TTC549 (cell line): ENCODE data around the gene POLD2.
"Not testable (repeated sequence)": the region's sequence is repeated elsewhere in the genome, so short reads cannot be mapped to it uniquely, and the experiment has no call there.

Experiments used
- FAIRE-seq: peaks from 2 replicates; lab custom pipeline; 2012; peaks lifted over from hg19 to GRCh38; lab: Jason Lieb, UNC

The POLD2 gene

DNA sequence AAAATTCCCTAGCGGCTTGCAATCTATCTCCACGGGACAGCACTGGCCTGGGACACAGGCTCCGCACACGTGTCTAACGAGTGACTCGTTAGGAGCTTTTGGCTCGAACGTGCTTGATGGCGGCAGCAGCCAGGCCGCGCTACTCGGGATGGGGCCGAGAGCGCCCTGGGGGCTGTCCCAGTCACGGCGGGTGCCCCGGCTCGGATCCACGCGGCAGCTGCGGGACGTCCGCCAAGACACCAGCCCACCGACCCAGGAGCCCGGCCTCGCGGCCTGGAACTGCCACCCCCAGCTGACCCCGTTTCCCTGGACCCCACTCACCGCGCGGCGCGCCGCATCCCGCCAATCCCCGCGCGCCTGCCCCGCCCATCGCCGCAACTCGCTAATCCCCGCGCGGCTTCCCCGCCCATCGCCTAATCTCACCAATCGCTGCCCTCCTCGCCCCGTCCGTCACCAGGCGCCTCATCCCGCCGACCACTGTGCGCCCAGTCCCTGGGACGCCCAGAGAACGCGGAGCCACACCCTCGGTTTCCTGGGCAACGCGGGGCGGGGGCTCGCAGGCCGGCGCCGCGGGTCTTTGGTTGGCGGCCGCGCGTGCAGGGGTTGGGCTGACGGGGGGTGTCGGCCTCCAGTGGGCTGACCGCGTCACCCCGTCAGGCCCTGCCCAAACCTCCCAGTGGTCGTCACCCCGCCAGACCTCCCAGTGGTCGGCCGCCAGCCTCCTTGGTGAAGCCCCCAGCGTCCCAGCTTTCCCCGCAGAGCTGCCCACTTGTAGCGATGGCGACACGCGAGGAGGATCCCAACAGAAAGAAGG is at the start of gene POLD2:
TSS of gene POLD2 (minus strand) at position 359 of the 814 bp plus-strand sequence. CDS start 1,495 bp downstream, outside the sequence.
- peak; percentile 48 for FAIRE-seq

DNA sequence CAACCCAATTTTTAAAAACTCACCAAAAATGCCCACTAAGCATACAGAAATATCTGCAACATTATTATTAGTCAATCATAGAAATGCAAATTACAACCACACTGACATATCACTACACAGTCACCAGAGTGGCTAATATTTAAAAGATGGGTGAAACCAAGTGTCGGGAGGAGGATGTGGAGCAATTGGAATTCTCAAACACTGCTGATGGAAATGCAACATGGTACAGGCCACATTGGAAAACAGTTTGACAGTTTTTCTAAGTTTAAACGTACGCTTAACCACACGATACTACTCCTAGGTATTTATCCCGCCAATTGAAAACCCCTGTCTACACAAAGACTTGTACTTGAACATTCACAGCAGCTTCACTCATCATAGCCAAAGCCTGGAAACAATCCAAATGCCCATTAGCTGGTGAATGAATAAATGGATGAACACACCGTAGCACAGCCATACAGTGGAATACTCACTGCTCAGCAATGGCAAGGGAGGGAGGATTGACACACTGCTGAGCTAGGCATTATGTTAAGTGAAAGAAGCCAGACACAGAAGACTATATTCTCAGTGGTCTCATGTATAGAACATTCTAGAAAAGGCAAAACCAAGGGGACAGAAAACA is 49.6 kb upstream of the POLD2 start:
- FAIRE-seq = no peak

DNA sequence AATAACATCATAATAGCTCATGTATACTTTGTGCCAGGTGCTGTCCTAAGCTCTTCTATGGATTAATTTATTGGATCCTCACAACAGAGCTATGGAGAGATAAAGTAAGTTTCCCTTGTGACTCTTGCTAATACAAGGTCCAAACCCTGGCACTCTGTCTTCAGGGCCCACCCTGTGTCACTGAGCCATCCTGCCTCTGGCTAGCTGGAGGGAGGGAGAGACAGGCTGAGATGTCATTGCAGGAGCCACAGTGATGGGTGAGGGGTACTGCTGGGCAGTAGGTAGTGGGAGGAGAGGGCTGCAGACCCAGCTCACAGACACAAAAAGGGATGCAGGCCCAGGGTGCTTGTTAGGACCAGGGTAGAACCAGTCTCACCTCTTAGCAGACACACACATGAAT is 49.0 kb upstream of the POLD2 start:
- no peak for FAIRE-seq

DNA sequence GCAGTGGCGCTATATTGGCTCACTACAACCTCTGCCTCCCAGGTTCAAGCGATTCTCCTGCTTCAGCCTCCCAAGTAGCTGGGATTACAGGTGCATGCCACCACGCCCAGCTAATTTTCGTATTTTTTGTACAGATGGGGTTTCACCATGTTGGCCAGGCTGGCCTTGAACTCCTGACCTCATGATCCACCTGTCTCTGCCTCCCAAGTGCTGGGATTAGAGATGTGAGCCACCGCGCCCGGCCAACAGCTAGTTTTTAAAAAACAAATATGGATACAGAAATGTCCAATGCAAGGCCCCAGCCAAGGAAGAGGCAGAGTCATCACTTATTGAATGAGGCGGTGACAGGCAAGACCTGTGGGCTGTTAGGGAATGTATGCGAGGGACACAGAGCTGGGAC is 48.6 kb upstream of the POLD2 start:
- FAIRE-seq = not testable (repeated sequence)

DNA sequence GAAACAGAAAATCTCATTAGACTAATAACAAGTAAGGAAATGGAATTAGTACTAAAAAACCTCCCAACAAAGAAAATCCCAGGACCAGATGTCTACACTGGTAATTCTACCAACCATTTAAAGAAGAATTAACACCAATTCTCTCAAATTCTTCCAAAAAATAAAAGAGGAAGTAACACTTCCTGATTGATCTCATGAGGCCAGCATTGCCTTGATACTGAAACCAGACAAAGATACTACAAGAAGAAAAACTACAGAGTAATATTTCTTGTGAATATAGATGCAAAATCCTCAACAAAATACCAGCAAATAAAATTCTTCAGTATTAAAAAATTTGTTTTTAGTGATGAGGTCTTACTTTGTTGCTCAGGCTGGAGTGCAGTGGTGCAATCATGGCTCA is 44.6 kb upstream of the POLD2 start:
- FAIRE-seq = no peak

DNA sequence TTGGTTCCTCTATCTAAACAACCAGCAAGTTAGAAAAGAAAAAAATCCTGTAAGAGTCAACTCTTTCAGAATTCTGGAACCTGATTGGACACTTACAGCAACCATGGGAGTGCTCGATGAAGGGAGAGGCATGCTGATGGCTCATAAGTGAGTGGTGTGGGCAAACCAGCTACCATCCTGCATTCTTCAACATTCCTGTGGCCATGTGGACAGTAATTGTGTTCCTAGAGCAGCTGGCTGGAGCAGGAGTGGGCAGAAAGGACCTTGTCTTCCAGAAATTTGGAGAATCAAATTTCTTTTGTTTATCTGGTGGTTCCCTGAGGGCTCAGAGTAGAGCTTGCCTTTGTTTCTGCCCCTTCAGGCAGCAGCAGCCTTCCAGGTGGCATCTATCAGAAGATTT is 40.2 kb upstream of the POLD2 start:
- FAIRE-seq = no peak

DNA sequence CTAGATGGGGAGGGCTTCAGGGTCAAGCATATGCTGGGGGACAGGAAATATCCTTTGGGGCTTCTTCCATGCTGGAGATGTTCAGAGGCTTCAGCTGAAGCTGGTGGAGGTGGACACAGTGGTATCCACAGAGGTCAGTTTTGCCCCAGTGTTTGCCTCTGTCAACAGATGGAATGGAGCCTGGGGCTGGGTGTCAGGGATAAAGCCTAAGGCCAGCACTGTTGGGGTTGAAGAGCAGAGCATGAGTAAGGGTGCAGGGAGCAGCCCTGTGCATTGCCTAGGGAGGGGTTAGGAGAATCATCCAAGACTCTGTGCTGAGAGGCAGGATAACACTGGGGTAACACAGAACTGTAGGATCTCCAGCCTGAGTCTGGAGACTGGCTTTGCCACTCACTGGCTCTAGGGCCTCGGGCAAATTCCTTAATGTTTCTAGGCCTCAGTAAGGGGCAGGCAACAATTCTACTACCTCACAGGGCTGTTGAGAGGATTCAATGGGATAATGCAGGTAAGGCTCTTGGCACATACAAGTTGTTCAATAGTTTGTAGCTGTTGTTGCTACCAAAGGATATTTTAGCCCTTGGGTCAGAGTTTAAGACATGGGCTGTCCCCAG is 39.5 kb upstream of the POLD2 start:
- no peak for FAIRE-seq

DNA sequence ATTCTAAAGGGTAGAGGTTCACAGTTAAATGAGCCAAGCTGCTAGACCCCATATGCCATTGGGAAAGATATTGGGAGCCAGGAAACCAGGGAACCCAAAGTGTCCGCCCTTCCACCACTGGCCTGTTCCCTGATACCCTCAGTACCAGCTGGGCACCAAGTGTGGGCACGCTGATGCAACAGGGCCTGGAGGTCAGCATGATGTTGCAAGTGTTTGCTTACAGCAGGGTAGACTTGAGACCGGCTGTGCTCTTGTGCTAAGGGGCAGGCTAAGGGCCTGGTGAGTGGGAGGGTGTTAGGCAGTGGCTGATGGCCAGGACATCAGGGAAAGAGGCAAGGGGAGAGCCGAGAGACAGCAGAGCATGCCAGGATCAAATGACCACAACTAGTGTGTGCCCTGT is 38.8 kb upstream of the POLD2 start:
- no peak for FAIRE-seq

DNA sequence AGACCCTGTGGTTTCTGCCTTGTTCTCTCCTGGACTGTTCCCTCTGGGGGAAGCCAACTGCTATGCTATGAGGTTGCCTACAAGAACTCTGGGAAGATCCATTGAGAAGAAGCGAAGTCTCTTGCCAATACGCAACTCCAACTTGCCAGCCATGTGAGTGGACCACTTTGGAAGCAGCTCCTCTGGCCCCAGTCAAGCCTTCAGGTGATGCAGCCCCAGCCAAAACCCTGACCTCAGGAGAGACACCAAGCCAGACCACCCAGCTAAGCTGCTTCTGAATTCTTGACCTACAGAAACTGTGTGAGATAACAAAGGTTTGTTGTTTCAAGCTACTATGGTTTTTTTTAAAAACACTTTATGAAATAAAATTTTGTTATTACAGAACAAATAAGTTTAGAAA is 38.0 kb upstream of the POLD2 start:
- no peak for FAIRE-seq

DNA sequence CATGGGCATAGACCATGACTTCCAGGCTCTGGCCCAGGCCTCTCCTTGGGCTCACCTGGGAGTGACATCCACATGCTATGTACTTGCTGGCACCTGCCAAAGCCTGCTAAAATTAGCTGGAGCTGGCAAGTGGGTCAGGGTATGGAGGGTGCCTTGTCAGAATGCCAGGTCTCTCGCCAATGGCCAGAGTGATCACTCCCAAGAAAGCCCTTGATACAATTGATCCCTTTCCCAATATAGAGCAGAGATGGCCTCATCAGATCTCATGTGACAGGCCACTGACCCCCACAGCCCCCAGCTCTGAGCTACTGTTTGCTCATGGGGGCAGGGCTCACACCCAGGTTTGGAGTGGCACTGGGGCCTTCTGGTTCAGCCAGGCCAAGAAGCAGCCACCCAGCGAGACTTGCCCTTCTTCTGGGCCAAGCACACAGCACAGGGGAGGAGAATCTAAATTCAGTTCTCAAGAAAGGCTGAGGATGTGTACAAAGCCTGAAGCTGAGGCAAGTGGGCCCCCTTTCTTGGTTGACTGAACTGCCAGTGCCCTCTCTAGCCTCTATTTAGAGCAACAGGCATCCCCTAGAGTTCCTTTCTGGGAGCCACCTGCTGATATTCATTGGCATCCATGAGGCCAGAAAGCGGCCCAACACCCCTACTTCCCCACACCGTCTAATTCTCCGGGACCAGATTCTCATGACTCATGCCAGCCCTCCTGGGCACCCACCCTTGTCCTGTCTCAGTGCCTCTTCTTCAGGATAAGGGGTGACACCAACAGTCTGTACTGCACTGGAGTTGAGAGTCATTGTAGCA is 36.7 kb upstream of the POLD2 start:
- FAIRE-seq = no peak

DNA sequence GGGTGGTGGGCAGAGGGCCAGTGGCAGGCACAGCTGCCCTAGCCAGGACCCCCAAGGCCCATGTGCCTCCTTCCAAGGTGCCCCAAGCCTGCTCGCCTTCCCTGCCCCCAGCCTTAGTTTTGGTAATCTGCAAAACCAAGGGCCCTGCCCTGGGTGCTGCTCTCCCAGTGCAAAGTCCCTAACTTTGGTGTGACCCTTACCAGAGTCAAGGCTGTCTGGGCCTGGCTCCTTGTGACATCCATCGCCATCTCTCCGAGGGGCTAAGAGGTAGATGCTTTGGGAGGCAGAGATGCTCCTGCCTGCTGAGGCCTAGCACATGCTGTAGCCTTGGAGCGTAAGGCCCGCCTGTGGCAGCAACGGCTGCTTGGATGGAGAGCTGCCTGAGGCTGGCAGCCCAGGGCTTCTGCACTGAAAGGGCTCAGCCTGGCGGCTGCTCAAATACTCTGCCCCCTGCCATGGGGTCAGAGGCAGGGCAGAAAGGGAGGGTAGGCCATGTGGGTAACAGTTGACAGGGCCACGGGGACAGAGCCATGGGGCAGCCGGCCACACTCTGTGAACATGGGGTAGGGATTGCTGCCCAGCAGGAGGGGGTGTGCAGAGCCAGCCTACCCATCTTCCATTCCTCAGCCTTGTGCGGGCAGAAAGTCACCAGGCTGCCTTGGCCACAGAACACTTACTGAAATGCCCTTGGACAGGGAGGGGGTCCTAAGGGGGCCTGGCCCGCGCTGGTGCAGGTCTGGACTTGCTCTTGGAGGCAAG is 35.7 kb upstream of the POLD2 start:
- FAIRE-seq = no peak

DNA sequence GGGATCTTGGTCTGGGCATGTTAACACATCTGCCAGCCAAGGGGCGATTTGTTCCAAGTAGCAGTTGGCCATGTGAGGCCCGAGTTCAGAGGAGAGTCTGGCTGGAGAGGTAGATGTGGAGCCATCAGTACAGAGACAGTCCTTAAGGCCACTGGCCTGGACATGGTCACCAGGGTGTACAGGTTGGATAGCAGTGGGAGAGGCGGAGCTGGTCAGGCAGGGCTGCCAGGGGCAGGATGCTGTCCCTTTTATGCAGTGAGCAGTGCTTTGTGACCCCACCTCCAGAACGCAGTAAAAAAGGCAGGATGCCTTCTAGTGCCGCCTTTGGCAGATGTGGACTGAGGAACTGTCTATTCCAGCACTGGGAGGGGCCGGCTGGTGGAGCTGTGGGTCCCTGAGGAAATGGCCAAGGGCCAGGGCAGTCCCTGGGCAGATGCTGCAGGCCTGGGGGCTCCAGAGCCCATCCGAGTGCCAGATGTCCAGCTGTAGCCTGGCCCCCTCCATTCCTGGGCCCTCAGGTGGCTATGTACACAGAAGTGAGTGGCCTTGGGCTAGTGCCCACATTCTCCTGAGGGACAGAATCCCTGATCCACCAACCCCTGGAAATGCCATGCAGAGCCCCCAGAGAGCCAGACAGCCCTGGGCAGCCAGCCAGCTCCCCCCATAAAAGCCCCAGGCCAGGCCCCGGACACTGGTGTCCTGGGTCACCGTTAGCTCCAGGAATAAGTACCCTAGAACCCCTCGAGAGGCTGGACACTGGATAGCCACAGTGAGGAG is 34.9 kb upstream of the POLD2 start:
- FAIRE-seq = no peak

DNA sequence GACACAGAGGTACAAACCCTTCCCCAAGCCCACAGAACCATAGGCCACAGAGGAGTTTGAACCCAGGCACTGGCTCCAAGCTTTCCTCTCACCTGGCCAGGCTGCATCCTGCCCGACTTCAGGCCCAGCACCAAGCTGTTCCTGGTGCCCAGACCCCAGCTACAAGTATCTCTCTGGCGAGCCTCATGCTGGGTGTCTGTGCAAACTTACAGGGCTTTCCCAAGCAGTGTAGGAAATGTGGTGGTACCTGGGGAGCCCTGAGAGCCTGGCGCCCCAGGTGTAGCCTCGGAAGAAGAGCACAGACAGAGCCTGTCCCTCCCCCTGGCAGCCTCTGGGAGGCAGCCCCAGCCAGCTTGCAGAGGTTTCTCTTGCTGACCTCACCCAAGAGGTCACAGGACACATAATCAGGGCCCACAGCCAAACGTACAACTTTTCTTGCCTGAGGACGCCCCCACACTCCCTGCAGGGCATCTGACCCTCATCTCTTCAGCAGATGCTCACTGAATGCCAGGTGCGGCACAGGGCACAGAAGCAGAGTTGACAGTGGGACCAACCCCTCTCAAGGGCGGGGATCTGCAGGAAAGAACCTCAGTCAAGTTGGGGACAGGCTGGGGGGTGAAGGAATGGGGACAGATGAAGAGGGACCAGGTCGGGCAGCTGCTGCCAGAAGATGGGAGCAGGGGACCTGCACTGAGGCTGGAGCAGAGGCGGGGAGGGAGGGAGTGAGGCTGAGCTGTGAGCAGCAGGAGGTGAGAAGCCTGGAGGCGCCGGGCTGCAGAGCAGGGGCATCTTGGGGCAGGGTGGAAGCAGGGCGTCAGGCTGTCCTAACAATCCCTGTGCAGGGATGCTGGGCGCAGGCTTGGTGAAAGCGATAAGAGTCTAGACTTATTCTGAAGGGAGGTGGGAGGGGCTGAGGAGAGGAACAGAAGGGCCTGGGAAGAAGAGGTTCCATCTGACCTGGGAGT is 34.0 kb upstream of the POLD2 start:
- FAIRE-seq = no peak

DNA sequence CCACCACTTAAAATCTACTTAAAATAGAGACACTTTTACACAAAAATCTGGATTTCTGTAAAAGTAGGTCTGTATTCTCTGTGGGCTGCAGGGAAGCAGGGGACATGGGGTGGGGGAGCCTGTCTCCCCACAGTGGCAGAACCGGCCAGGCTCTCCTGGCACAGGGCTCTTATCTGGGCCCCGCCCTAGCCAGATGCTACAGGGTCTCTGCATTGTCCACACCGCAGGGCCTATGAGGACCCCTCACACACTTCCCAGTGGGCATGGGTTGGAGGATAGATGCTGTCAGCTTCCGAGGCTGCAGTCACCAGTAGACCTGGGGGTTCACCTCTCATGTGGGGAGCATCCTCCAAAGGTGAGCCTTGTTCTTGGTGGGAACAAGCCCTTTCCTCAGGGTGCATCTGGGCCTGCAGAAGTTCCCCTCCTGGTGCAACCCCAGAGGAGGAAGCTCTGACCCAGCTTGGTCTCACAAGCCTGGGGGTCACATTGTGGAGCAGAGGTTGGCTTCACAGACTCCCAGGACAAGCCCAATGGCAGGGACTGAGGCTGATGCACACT is 33.2 kb upstream of the POLD2 start:
- FAIRE-seq = no peak

DNA sequence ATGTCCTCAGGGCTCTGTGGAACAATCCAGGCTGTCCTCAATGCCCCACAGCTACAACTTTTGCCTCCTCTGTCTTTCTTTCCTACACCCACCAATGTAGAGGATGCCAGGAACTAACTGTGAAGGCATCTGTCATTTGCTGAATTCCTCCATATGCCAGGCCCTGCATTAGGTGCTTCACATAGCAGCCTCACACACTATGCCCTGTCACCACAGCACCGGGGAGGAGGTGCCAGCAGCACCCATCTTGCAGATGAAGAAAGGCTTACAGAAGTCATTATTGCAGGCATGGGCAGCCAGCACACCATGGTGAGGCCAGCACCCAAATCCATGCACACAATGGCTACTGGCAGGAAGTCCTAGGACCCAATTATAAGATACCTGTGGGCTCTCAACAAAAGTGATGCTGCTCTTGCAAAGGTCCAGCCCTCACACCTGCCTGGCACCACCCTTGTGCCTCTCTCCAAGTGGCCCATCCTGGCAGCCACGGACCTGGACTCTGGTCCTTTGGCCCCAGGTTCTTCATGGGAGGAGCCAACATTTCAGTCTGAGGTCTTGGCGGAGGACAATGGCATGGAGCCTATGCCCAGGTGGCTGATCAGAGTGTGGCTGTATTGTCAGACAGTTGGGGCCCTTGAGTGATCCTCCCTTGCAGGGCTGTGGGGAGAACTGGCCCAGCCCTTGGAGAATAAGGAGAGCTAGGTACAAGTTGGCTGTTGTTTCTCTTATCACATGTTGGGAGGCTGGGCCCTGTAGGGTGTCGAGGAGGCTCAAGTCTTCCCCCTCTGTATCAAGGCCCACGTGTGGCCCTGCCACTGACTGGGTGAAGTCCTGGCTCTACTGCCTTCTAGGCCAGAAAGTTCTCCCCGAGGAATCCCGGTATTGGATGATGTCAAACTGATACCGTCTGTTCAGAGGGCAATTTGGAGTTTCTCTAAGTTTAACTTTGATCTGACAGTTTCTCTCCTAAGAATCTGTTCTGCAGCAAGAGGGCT is 32.1 kb upstream of the POLD2 start:
- FAIRE-seq = no peak

DNA sequence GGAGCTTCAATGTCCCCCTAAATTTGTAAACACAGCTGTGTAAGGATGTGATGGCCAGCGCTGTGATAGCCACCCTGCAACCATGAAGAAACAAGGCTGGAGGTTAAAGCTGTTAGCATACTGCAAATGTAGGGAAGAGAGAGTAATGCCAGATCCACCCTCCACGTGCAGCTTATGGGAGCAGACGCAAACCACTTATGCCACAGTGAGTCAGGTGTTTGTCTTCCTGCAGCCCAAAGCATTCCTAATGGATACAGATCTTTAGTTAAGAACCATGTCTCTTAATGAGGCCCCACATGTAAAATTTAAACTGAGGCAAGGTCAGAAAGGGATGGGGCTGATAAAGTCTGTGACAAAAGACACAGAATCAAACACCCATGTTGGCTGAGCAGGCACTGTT is 31.4 kb upstream of the POLD2 start:
- no peak for FAIRE-seq

DNA sequence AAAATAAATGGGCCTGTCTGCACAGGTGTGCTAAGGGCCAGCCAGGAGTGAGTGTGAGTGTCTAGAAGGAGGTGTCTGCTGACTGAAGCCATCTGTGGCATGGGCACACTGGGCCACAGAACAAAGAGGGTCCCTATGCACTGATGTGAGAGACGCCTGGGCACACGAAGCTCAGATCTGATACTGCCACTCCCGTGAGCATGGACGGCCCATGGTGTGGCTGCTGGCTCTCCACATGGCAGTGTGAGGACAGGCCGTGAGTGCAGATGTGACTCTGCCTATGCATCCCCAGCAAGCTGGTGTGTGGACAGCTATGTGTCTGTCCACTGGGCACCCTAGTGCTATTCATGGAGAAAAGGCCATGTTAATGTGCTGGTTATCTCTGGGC is 30.6 kb upstream of the POLD2 start:
- no peak for FAIRE-seq
